PFSK-1 (cell line): ENCODE data around the gene PLG.

Source experiments
- FOXP2 ChIP-seq: optimal IDR thresholded peaks from 2 replicates; pipeline ENCODE3; 2011; ENCODE audit warnings: borderline replicate concordance, control low read depth, inconsistent platforms; ENCODE audit not compliant: insufficient read depth; ENCODE audit errors: extremely low read length, extremely low read depth
- POLR2AphosphoS5 ChIP-seq: IDR thresholded peaks from 2 replicates; pipeline ENCODE4 v1.6.1; 2012; ENCODE audit warnings: low read depth, mild to moderate bottlenecking, control low read depth, low read length, moderate library complexity
- SIN3A ChIP-seq: IDR thresholded peaks from 2 replicates; pipeline ENCODE4 v1.6.1; 2012; ENCODE audit warnings: mild to moderate bottlenecking, low read length, moderate library complexity, borderline replicate concordance; ENCODE audit not compliant: insufficient read depth
- TAF1 ChIP-seq: IDR thresholded peaks from 2 replicates; pipeline ENCODE4 v1.6.1; 2012; ENCODE audit warnings: low read length, control low read depth, borderline replicate concordance; ENCODE audit not compliant: insufficient read depth
- TF ChIP-seq, protein P1 (sequence below), 2 experiments: IDR thresholded peaks; 2 replicates each; pipeline versions ENCODE4 v1.6.1 to v1.8.0; 2011 to 2012; ENCODE audit warnings: low read depth in 2 of 2, low read length in 2 of 2, control low read depth in 1 of 2, inconsistent platforms in 1 of 2, mild to moderate bottlenecking in 1 of 2, moderate library complexity in 1 of 2; ENCODE audit not compliant: insufficient read depth in 1 of 2

The PLG gene

DNA sequence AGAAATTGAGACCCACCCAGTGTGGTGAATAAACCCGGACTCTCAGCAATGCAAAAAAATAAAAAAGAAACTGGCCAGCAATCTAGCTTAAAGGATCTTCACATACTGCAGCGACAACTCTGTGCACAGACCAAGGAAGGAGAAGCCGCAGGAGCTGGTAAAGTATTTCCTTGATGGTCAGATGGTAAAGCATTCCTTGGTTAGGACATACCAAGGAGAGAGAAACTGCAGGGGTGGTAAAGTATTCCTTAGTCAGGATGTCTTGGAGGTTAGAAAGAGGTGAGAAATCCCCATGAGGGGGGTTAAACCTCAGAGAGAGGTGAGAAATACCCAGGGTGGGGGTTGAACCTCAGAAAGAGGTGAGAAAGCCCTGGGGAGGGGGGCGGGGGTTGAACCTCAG lies 86.8 kb downstream of the PLG start:
- TF ChIP-seq POLR2AphosphoS5 = no peak

DNA sequence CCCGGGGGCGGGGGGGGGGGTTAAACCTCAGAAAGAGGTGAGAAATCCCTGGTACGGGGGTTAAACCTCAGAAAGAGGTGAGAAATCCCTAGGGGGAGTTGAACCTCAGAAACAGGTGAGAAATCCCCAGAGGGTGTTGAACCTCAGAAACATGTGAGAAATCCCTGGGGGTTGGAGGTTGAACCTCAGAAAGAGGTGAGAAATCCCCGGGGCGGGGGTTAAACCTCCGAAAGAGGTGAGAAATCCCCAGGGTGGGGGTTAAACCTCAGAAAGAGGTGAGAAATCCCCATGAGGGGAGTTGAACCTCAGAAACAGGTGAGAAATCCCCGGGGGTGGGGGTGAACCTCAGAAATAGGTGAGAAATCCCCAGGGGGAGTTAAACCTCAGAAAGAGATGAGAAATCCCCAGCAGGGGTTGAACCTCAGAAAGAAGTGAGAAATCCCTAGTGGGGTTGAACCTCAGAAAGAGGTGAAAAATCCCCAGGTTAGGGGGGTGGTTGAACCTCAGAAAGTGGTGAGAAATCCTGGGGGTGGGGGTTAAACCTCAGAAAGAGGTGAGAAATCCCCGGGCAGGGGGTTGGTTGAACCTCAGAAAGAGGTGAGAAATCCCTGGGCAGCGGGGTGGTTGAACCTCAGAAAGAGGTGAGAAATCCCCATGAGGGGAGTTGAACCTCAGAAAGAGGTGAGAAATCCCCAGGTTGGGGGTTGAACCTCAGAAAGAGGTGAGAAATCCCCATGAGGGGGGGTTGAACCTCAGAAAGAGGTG lies 87.4 kb downstream of the PLG start:
- no peak for TF ChIP-seq SIN3A
- TF ChIP-seq POLR2AphosphoS5 = no peak
- TF ChIP-seq TAF1 = no peak
- TF ChIP-seq, protein P1, sequence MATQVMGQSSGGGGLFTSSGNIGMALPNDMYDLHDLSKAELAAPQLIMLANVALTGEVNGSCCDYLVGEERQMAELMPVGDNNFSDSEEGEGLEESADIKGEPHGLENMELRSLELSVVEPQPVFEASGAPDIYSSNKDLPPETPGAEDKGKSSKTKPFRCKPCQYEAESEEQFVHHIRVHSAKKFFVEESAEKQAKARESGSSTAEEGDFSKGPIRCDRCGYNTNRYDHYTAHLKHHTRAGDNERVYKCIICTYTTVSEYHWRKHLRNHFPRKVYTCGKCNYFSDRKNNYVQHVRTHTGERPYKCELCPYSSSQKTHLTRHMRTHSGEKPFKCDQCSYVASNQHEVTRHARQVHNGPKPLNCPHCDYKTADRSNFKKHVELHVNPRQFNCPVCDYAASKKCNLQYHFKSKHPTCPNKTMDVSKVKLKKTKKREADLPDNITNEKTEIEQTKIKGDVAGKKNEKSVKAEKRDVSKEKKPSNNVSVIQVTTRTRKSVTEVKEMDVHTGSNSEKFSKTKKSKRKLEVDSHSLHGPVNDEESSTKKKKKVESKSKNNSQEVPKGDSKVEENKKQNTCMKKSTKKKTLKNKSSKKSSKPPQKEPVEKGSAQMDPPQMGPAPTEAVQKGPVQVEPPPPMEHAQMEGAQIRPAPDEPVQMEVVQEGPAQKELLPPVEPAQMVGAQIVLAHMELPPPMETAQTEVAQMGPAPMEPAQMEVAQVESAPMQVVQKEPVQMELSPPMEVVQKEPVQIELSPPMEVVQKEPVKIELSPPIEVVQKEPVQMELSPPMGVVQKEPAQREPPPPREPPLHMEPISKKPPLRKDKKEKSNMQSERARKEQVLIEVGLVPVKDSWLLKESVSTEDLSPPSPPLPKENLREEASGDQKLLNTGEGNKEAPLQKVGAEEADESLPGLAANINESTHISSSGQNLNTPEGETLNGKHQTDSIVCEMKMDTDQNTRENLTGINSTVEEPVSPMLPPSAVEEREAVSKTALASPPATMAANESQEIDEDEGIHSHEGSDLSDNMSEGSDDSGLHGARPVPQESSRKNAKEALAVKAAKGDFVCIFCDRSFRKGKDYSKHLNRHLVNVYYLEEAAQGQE (IDR thresholded peaks at IDR 0.05; ENCODE audit: insufficient read depth in 1 of 2, low read depth in 2 of 2, low read length in 2 of 2) = no peak
- TF ChIP-seq FOXP2 = no peak

- TF ChIP-seq POLR2AphosphoS5 (no peak), TAF1 (no peak), FOXP2 (no peak)
- TF ChIP-seq, protein P1 (IDR thresholded peaks at IDR 0.05; ENCODE audit: insufficient read depth in 1 of 2, low read depth in 2 of 2, low read length in 2 of 2) = no peak
These were observed 88.2 kb downstream of the PLG start for GRCh38 chr6:160790028-160790792.

DNA sequence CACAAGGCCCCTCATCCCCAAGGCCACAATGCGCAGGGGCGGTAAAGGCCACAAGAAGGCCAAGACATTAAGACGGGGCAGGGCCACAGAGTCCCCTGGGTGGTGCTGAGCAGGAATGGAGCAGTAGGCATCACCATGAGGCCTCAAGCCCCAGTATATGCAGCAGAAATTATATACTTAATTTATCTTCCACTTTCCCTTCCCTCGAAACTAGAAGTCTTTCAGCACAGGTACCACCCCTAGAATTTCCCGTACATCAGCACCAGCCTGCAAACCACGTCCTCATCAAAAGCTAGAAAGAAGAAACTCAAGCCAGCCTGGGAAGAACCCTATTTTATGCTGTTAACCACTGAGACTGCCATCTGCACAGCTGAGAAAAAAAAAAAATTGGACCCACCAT lies 89.4 kb downstream of the PLG start:
- TF ChIP-seq SIN3A (no peak), FOXP2 (no peak), TAF1 (no peak), POLR2AphosphoS5 (no peak)
- TF ChIP-seq, protein P1 (IDR thresholded peaks at IDR 0.05; ENCODE audit: insufficient read depth in 1 of 2, low read depth in 2 of 2, low read length in 2 of 2) = no peak

DNA sequence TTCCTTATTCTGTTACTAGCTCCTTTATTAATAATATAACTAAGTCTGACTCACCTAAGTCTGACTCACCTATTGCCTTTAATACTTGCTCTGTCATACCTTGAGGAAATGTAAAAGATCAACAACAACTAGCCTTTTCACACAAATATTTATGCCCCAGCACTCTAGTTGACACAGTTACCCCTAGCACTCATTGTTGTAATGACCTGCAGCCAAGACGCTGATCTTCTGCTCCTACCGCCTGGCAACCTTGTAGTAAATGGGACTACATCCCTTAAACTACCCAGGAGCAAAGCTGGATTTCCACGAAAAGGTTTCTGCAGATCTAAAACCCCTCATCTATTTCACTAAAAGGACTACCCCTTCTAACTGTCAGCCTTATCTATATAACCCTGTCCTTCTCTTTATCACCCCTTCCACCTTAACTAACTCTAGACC lies 90.0 kb downstream of the PLG start:
- TF ChIP-seq, protein P1 (IDR thresholded peaks at IDR 0.05; ENCODE audit: insufficient read depth in 1 of 2, low read depth in 2 of 2, low read length in 2 of 2) = no peak
